HG02642 (cell line): ENCODE results near the gene TLL1.

Source experiments
- ATAC-seq: cut with Tn5 transposase; IDR thresholded peaks from one replicate; pipeline ENCODE4 v1.9.1; 2021; ENCODE audit warnings: mild to moderate bottlenecking; ENCODE audit not compliant: unreplicated experiment, poor library complexity

TLL1 gene

DNA sequence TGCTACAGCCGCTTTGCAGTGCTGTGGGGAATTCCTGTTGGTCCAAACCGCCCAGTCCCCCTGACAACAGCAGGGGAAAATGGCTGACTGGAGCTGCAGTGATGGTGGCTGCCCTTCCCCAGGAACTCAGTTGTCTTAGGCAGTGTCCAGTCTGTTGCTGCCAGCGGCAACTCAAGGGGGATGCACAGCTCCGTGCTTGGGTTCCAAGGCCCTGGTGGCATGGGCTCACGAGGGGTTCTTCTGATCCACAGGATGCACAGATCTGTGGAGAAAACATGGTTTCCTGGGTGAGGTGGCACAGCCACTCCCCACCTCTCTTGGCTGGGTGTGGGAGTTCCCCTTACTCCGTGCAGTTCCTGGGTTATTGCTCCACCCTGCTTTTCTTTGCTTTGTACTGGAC is 261.2 kb downstream of the TLL1 start:
- no peak for ATAC-seq

DNA sequence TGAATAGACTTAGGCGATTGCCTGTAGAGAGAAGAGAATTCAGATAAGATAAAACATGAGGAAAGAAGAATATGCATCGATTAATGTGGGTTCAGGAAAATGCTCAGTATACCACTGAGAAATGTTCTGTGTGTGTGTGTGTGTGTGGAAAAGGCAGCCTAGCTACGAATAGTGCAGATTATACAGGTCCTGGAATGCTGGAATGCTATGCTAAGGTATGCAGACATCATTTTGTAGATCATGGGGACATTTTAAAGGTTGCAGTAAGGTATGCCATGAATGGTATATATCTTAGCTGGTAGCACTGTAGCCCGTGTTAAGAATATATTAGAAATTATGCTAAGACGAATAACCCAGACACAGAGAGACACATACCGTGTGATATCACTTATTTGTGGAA is 267.9 kb downstream of the TLL1 start:
- no peak for ATAC-seq

DNA sequence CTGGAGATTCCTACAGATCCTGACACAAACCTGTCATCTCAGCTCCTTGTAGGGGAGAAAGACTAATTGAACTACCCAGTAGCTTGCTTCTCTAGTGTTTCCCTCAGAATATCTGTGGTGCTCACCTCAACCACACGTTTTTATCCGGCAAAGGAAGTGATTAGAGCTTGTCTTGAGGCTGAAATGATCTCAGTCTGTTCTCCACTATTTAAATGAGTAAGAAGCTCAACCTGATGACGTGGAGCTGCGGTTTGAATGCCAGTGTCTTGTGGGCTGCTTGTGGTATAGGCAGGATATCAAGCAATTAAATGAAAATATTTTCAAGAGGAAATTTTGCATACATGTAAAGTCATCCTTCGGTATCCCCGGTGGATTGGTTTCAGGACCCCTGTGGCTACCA is 270.2 kb downstream of the TLL1 start:
- ATAC-seq: no peak

DNA sequence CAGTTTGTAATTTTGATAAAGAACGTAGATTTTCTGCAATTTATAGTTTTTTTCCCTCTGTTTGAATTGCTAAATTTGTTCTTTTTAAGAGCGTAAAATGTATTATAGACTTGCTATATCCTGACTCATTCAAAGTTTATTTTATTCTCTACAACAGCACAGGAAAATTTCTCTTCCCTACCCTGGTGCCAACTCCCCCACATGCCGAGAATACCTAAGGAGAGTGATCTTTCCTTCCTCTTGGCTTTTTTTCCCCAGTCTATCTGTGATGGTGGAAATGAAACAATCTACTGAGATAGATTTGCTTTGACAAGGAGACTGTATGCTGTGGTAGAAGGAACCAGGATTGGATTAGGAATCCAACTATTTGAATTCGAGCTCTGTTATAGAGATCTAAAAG is 271.6 kb downstream of the TLL1 start:
- no peak for ATAC-seq

DNA sequence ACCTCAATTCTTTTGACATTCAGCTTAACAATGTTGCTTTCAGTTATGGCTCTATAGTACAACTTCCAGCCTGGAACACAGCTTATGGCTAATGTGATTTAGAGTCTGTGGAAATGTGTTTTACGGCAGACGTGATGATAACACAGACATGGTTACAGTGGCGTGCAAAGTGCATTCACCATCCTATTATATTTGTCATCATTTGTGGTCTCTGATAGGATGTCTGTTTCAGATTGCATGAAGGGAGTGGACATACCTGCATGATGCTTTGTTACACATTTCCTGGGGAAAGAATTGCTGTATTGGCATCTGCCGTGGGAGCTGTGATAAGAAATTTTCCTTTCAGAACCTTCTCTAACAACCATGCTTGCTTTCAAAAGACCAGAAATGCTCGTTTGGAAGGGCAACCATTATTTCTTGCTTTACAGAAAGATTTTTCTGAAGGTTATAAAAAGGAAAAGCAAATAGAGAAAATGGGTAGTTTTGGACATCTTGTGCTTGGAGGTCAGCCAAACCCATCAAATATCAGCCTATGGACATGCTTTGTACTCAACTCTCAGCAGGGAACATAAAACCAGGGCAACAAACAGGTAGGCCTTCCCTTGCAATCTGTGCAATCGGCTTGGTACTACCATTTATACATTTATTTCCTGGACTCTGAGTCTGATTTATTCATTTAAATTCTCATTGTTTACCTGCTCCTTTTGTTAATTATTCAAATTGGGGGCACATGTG is 273.9 kb downstream of the TLL1 start:
- ATAC-seq: no peak
